GM12875 (cell line): ENCODE data around the gene BRF1.

ENCODE experiments used
- H3K4me3 ChIP-seq: one replicate; pipeline ENCODE4 v1.5.1; 2011; ENCODE audit warnings: low read depth, low read length, control low read depth
- TF ChIP-seq, protein P1 (sequence below): IDR thresholded peaks from 2 replicates; pipeline ENCODE4 v1.5.1; 2011; ENCODE audit warnings: low read depth, mild to moderate bottlenecking, control low read depth, inconsistent platforms, low read length, moderate library complexity, borderline replicate concordance; ENCODE audit not compliant: insufficient read depth

BRF1 gene

GRCh38 chr14:105326891-105327694 is 26.3 kb upstream of the BRF1 start:
- no peak overlapping the region for H3K4me3 ChIP-seq
- TF ChIP-seq, protein P1, sequence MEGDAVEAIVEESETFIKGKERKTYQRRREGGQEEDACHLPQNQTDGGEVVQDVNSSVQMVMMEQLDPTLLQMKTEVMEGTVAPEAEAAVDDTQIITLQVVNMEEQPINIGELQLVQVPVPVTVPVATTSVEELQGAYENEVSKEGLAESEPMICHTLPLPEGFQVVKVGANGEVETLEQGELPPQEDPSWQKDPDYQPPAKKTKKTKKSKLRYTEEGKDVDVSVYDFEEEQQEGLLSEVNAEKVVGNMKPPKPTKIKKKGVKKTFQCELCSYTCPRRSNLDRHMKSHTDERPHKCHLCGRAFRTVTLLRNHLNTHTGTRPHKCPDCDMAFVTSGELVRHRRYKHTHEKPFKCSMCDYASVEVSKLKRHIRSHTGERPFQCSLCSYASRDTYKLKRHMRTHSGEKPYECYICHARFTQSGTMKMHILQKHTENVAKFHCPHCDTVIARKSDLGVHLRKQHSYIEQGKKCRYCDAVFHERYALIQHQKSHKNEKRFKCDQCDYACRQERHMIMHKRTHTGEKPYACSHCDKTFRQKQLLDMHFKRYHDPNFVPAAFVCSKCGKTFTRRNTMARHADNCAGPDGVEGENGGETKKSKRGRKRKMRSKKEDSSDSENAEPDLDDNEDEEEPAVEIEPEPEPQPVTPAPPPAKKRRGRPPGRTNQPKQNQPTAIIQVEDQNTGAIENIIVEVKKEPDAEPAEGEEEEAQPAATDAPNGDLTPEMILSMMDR, result no peak

GRCh38 chr14:105326568-105326867 is 25.7 kb upstream of the BRF1 start:
- TF ChIP-seq, protein P1, result no peak
- H3K4me3 ChIP-seq, result no peak overlapping the region

DNA sequence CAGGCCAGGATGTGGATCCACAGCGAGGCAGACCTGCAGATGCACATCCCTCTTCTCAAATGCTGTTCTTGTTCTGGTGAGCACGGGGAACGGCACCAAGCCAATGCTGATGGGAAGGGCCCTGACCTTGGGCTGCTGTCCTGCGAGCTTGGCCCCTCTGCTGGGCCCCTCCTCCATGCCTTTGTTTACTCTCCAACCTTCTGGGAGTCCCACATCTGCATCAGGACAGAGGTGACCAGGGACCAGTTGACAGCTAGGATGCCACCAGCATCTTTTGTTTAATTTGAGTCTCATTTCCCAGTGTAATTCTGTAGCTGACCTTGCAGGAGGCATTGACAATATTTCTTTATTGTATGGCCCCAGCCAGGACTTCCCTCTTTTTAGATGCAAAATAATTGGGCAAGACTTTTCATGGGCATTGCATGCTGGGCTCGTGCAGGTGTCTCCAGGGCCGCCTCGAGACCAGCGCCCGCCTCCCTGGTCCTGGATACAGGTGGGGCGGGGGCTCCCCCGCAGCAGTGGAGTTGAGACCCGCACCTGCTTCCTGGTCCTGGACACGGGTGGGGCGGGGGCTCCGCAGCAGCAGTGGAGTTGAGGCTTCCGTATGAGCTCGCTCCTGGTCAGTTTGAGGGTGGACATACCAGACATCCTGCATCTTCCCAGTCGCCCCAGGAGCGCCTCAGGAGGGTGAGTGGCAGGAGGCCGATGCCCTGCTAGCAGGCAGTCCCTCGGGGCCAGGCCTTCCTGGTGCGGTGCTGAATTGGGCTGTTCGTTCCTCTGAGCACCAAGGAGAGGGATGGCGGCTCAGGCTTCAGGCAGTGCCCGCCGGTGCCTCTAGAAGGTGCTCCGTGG is 25.1 kb upstream of the BRF1 start:
- TF ChIP-seq, protein P1, result no peak
- no peak overlapping the region for H3K4me3 ChIP-seq

DNA sequence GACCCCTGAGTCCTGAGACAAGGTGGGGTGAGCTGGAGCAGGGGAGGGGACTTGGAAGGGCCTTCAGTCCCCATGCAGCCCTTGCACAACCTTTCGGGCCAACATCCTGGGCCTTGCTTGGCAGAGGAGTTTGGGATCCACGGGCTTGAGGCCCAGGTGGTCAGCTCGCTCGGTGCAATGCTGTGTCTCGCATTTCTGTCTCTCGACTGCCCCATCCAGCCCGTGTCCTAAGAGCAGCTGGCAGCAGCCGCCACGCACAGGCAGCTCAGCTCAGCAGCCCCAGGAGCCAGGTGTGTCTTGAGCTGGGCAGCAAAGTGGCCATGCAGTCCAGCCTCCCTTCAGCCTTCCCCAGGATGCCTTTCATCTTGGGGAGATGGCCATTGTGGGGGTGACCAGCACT is 24.5 kb upstream of the BRF1 start:
- TF ChIP-seq, protein P1, result no peak
- no peak overlapping the region for H3K4me3 ChIP-seq

- TF ChIP-seq, protein P1, result no peak
- no peak overlapping the region for H3K4me3 ChIP-seq
Measured at GRCh38 chr14:105324871-105325270, 24.1 kb upstream of the BRF1 start.

- H3K4me3 ChIP-seq, result no peak overlapping the region
- TF ChIP-seq, protein P1, result no peak
Measured at GRCh38 chr14:105324080-105324778, 23.4 kb upstream of the BRF1 start.

GRCh38 chr14:105323663-105324062 is 22.9 kb upstream of the BRF1 start:
- no peak overlapping the region for H3K4me3 ChIP-seq
- TF ChIP-seq, protein P1, result no peak
